ENCODE measurements around the gene RERE. TPM values are rescaled to one million over a fixed set of nuclear protein-coding genes. Genes with fewer than 3 reads are reported as not detected.

Gene RERE
- total RNA-seq, 1 experiment from 2014 or later: 161 TPM

GRCh38 chr1:8662380-8663072 lies 154.9 kb downstream of the RERE start:
- ATAC-seq (no peak), DNase-seq (ENCODE audit: low spot score) (no peak)
- Mint-ChIP-seq H3K27ac (peak overlapping the region; percentile 8), H3K9me3 (no peaks in the 10 kb centered on the region), H3K4me1 (peaks cover 16% of the 10 kb centered on the region), H3K36me3 (no peaks in the 10 kb centered on the region), H3K4me3 (no peak overlapping the region), H3K27me3 (ENCODE audit: low read depth) (no peaks in the 10 kb centered on the region)
- CTCF ChIA-PET: interaction anchor here (0.8 to 3.0 kb wide), 5 partner anchors 8 to 186 kb away, joined by 3 to 12 read pairs (median 3); no protein-coding TSS in a partner anchor
- TF ChIP-seq, protein P1, sequence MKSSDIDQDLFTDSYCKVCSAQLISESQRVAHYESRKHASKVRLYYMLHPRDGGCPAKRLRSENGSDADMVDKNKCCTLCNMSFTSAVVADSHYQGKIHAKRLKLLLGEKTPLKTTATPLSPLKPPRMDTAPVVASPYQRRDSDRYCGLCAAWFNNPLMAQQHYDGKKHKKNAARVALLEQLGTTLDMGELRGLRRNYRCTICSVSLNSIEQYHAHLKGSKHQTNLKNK (CRISPR knock-in tag; IDR thresholded peaks at IDR 0.05): no peak
- TF ChIP-seq, protein P2, sequence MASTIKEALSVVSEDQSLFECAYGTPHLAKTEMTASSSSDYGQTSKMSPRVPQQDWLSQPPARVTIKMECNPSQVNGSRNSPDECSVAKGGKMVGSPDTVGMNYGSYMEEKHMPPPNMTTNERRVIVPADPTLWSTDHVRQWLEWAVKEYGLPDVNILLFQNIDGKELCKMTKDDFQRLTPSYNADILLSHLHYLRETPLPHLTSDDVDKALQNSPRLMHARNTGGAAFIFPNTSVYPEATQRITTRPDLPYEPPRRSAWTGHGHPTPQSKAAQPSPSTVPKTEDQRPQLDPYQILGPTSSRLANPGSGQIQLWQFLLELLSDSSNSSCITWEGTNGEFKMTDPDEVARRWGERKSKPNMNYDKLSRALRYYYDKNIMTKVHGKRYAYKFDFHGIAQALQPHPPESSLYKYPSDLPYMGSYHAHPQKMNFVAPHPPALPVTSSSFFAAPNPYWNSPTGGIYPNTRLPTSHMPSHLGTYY (CRISPR knock-in tag; IDR thresholded peaks at IDR 0.05): no peak
- TF ChIP-seq FOXJ3 (CRISPR knock-in tag; IDR thresholded peaks at IDR 0.05; ENCODE audit: borderline replicate concordance) (no peak), ZNF263 (CRISPR knock-in tag; IDR thresholded peaks at IDR 0.05; ENCODE audit: low read depth) (no peak), IRF2 (CRISPR knock-in tag; IDR thresholded peaks at IDR 0.05; ENCODE audit: borderline replicate concordance, low read depth) (no peak), NFATC4 (CRISPR knock-in tag; IDR thresholded peaks at IDR 0.05) (no peak), JAZF1 (CRISPR knock-in tag; IDR thresholded peaks at IDR 0.05) (no peak), SMAD3 (CRISPR knock-in tag; IDR thresholded peaks at IDR 0.05; ENCODE audit: borderline replicate concordance) (no peak), ELF4 (CRISPR knock-in tag; IDR thresholded peaks at IDR 0.05; ENCODE audit: low read depth) (no peak), CREB1 (CRISPR knock-in tag; IDR thresholded peaks at IDR 0.05) (no peak), ATF2 (CRISPR knock-in tag; IDR thresholded peaks at IDR 0.05; ENCODE audit: borderline replicate concordance, low read depth) (no peak), SOX15 (CRISPR knock-in tag; IDR thresholded peaks at IDR 0.05) (no peak), ZNF416 (CRISPR knock-in tag; IDR thresholded peaks at IDR 0.05) (no peak), RELA (CRISPR knock-in tag; IDR thresholded peaks at IDR 0.05; ENCODE audit: borderline replicate concordance) (no peak)
- TF ChIP-seq, protein P3, sequence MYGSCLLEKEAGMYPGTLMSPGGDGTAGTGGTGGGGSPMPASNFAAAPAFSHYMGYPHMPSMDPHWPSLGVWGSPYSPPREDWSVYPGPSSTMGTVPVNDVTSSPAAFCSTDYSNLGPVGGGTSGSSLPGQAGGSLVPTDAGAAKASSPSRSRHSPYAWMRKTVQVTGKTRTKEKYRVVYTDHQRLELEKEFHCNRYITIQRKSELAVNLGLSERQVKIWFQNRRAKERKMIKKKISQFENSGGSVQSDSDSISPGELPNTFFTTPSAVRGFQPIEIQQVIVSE (CRISPR knock-in tag; IDR thresholded peaks at IDR 0.05; ENCODE audit: borderline replicate concordance): no peak
- TF ChIP-seq, protein P4, sequence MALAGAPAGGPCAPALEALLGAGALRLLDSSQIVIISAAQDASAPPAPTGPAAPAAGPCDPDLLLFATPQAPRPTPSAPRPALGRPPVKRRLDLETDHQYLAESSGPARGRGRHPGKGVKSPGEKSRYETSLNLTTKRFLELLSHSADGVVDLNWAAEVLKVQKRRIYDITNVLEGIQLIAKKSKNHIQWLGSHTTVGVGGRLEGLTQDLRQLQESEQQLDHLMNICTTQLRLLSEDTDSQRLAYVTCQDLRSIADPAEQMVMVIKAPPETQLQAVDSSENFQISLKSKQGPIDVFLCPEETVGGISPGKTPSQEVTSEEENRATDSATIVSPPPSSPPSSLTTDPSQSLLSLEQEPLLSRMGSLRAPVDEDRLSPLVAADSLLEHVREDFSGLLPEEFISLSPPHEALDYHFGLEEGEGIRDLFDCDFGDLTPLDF (CRISPR knock-in tag; IDR thresholded peaks at IDR 0.05): no peak
- TF ChIP-seq, protein P5, sequence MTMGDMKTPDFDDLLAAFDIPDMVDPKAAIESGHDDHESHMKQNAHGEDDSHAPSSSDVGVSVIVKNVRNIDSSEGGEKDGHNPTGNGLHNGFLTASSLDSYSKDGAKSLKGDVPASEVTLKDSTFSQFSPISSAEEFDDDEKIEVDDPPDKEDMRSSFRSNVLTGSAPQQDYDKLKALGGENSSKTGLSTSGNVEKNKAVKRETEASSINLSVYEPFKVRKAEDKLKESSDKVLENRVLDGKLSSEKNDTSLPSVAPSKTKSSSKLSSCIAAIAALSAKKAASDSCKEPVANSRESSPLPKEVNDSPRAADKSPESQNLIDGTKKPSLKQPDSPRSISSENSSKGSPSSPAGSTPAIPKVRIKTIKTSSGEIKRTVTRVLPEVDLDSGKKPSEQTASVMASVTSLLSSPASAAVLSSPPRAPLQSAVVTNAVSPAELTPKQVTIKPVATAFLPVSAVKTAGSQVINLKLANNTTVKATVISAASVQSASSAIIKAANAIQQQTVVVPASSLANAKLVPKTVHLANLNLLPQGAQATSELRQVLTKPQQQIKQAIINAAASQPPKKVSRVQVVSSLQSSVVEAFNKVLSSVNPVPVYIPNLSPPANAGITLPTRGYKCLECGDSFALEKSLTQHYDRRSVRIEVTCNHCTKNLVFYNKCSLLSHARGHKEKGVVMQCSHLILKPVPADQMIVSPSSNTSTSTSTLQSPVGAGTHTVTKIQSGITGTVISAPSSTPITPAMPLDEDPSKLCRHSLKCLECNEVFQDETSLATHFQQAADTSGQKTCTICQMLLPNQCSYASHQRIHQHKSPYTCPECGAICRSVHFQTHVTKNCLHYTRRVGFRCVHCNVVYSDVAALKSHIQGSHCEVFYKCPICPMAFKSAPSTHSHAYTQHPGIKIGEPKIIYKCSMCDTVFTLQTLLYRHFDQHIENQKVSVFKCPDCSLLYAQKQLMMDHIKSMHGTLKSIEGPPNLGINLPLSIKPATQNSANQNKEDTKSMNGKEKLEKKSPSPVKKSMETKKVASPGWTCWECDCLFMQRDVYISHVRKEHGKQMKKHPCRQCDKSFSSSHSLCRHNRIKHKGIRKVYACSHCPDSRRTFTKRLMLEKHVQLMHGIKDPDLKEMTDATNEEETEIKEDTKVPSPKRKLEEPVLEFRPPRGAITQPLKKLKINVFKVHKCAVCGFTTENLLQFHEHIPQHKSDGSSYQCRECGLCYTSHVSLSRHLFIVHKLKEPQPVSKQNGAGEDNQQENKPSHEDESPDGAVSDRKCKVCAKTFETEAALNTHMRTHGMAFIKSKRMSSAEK (CRISPR knock-in tag; IDR thresholded peaks at IDR 0.05; ENCODE audit: borderline replicate concordance): no peak
- TF ChIP-seq, protein P6, sequence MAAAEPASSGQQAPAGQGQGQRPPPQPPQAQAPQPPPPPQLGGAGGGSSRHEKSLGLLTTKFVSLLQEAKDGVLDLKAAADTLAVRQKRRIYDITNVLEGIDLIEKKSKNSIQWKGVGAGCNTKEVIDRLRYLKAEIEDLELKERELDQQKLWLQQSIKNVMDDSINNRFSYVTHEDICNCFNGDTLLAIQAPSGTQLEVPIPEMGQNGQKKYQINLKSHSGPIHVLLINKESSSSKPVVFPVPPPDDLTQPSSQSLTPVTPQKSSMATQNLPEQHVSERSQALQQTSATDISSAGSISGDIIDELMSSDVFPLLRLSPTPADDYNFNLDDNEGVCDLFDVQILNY (CRISPR knock-in tag; IDR thresholded peaks at IDR 0.05): no peak
- POLR2A ChIA-PET: no interaction called here

Data from WTC11 (cell line).